ENCODE results near the gene ZNF511. TPM values are rescaled to one million over a fixed set of nuclear protein-coding genes. Genes with fewer than 3 reads are reported as not detected.

The ZNF511 gene
- total RNA-seq, 1 experiment from 2014 or later = 49.0 TPM

GRCh38 chr10:133341983-133342382 is 33.3 kb downstream of the ZNF511 start:
- Histone ChIP-seq H3K4me1 (ENCODE audit: control insufficient read depth in 1 of 2, insufficient read depth in 2 of 2, low read length in 2 of 2) (peaks cover 0 to 8% of the 10 kb centered on the region in 2 experiments; a peak in 1 of 4 replicates), H3K4me3 (replicated peaks in 1 of 2; ENCODE audit: low read depth in 1 of 2, low read length in 2 of 2) (no peak overlapping the region), H3K9ac (ENCODE audit: low read length) (no peak overlapping the region), H3K36me3 (ENCODE audit: control insufficient read depth in 1 of 2, insufficient read depth in 2 of 2, low read length in 2 of 2) (no peaks in the 10 kb centered on the region), H3K4me2 (ENCODE audit: low read length) (no peak overlapping the region), H3K27me3 (ENCODE audit: insufficient read depth, low read length) (no peaks in the 10 kb centered on the region), H3K9me3 (ENCODE audit: control insufficient read depth in 1 of 2, insufficient read depth in 1 of 2, low read depth in 1 of 2, low read length in 2 of 2) (no peaks in the 10 kb centered on the region), H4K20me1 (ENCODE audit: insufficient read depth) (no peaks in the 10 kb centered on the region), H2AFZ (ENCODE audit: low read depth, low read length, poor library complexity, severe bottlenecking) (no peak overlapping the region), H3K27ac (ENCODE audit: low read depth, low read length) (no peak overlapping the region), H3K79me2 (ENCODE audit: insufficient read depth, low read length) (no peaks in the 10 kb centered on the region), H3K9me2 (ENCODE audit: insufficient read depth) (no peaks in the 10 kb centered on the region)
- no peak for TF ChIP-seq CTCF (IDR thresholded peaks at IDR 0.05 in 2 of 3, conservative IDR thresholded peaks at IDR 0.05 in 1 of 3; ENCODE audit: borderline replicate concordance in 1 of 3, insufficient read depth in 1 of 3, low read depth in 2 of 3, low read length in 2 of 3)
- ATAC-seq = no peak
- CTCF ChIA-PET = no interaction called here
- DNase-seq (ENCODE audit: low read depth, low spot score) = no peak
- intact Hi-C loops (cut with micrococcal nuclease) = no loop called here
- RAD21 ChIA-PET (ENCODE audit: low non-redundant PET in 1 of 2, low total read pairs in 2 of 2, uncharacterized antibody in 2 of 2, unreplicated experiment in 2 of 2) = no interaction called here
- POLR2A ChIA-PET = no interaction called here
- no TSS peak for BruUV-seq (replicated peaks)

DNA sequence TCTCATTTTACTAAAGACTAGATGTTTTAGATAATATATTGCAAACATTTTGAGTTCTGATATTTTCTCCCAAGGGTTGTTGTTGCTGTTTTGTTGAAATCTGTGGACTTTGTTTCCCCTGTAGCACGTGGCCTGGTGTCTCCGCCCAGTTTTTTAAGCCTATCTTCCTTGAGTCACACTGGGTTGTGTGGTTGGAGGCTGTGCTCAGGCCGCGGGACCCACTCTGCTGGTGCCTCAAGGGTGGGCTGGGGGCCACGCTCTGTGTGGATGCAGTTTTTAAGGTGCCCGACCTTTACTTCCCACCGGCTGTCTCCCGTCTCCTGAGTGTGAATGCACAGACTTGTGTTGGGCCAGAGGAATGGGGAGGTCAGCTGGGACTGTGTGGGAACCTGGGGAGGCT is 34.2 kb downstream of the ZNF511 start:
- no peak for TF ChIP-seq POLR2AphosphoS5 (IDR thresholded peaks at IDR 0.05; ENCODE audit: low read depth, low read length)
- no peak for TF ChIP-seq SRF (IDR thresholded peaks at IDR 0.05; ENCODE audit: low read depth)
- TF ChIP-seq EZH2phosphoT487 (IDR thresholded peaks at IDR 0.05; ENCODE audit: borderline replicate concordance) = no peak
- H3K79me2 ChIP-seq (ENCODE audit: insufficient read depth, low read length) = no peaks in the 10 kb centered on the region
- H3K27ac ChIP-seq (ENCODE audit: low read depth, low read length) = no peak overlapping the region
- H3K36me3 ChIP-seq (ENCODE audit: control insufficient read depth in 1 of 2, insufficient read depth in 2 of 2, low read length in 2 of 2) = no peaks in the 10 kb centered on the region
- intact Hi-C loops (cut with micrococcal nuclease) = no loop called here
- ChIA-PET POLR2A (no interaction called here), RAD21 (ENCODE audit: low non-redundant PET in 1 of 2, low total read pairs in 2 of 2, uncharacterized antibody in 2 of 2, unreplicated experiment in 2 of 2) (no interaction called here), CTCF (no interaction called here)
- H3K4me2 ChIP-seq (ENCODE audit: low read length) = no peak overlapping the region
- no peak overlapping the region for H3K9ac ChIP-seq (ENCODE audit: low read length)
- no peak overlapping the region for H2AFZ ChIP-seq (ENCODE audit: low read depth, low read length, poor library complexity, severe bottlenecking)
- no peaks in the 10 kb centered on the region for H3K27me3 ChIP-seq (ENCODE audit: insufficient read depth, low read length)
- no peaks in the 10 kb centered on the region for H3K9me3 ChIP-seq (ENCODE audit: control insufficient read depth in 1 of 2, insufficient read depth in 1 of 2, low read depth in 1 of 2, low read length in 2 of 2)
- no peak overlapping the region for H3K4me3 ChIP-seq (replicated peaks in 1 of 2; ENCODE audit: low read depth in 1 of 2, low read length in 2 of 2)
- no peaks in the 10 kb centered on the region for H3K9me2 ChIP-seq (ENCODE audit: insufficient read depth)
- ATAC-seq (no peak), DNase-seq (ENCODE audit: low read depth, low spot score) (no peak)
- H3K4me1 ChIP-seq (ENCODE audit: control insufficient read depth in 1 of 2, insufficient read depth in 2 of 2, low read length in 2 of 2) = peaks cover 0 to 8% of the 10 kb centered on the region in 2 experiments; a peak in 1 of 4 replicates
- no peaks in the 10 kb centered on the region for H4K20me1 ChIP-seq (ENCODE audit: insufficient read depth)
- BruUV-seq (replicated peaks) = no TSS peak

Data from HCT116 (cell line).